ENCODE results near the gene RETREG2. TPM values are rescaled to one million over a fixed set of nuclear protein-coding genes. Genes with fewer than 3 reads are reported as not detected.
A peak's percentile ranks its signal among the peaks of the same experiment; 100 is the strongest.

RETREG2 gene
- total and polyA plus RNA-seq, 4 experiments from 2014 or later = 76.5 to 128 (median 103) TPM

DNA sequence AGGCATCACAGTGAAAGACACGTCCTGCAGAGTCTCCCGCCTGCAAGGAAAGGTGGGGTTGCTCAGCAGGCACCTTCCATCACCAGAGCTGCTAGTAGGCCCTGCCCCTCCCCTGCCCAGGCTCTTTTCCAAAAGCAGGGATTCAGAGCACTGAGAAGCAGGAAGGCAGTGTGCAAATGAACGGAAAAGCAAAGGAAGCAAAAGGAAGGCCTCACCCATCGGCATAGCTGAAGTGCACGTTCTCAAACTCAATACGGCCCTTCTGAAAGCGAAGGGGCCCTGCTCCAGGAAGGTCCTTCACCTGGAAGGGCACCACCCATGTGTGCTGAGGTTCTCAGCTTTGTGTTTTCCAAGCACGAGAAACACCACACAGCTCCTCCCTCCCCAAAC lies 34.9 kb downstream of the RETREG2 start:
- H3K9me3 ChIP-seq (ENCODE audit: control insufficient read depth in 1 of 2, low read length in 2 of 2) = no peaks in the 10 kb centered on the region
- peaks cover 0 to 2% (median 0%) of the 10 kb centered on the region in 8 donors for H3K9me3 Mint-ChIP-seq
- DNase-seq = no peak
- peaks cover 30% of the 10 kb centered on the region for H3K4me1 ChIP-seq (ENCODE audit: insufficient read depth, low read length)
- peaks cover 21 to 47% (median 33%) of the 10 kb centered on the region in 4 donors for H3K4me1 Mint-ChIP-seq
- ChIA-PET CTCF (ENCODE audit: partially characterized antibody) (interaction anchor here (0.8 to 14.5 kb wide), 8 partner anchors 11 to 86 kb away, joined by 3 to 253 read pairs (median 8); partner anchors contain the start of genes CNPPD1, DNAJB2, NHEJ1 and RETREG2), POLR2A (ENCODE audit: partially characterized antibody) (interaction anchor here (0.7 to 15.3 kb wide), 4 partner anchors 14 to 40 kb away, joined by 3 to 424 read pairs (median 16); partner anchors contain the start of genes ANKZF1, ATG9A, CNPPD1 and RETREG2)
- no peak overlapping the region for H3K4me3 ChIP-seq (ENCODE audit: low read length in 2 of 2)
- no peaks in the 10 kb centered on the region for H3K27me3 ChIP-seq (ENCODE audit: insufficient read depth, low read length)
- no peaks in the 10 kb centered on the region for H3K27me3 Mint-ChIP-seq
- H3K36me3 Mint-ChIP-seq = peaks cover 11 to 24% of the 10 kb centered on the region in 2 donors
- intact Hi-C loops (cut with micrococcal nuclease) = loop anchor here (10.0 kb wide), 1 partner anchor 158 kb away; no protein-coding TSS in a partner anchor
- H3K36me3 ChIP-seq (ENCODE audit: insufficient read depth, low read length) = peaks cover 18% of the 10 kb centered on the region
- peak overlapping the region in 1 of 7 donors; percentile 54 for H3K27ac Mint-ChIP-seq
- H3K4me3 Mint-ChIP-seq = no peak overlapping the region
- H3K27ac ChIP-seq (ENCODE audit: low read depth, low read length) = no peak overlapping the region

DNA sequence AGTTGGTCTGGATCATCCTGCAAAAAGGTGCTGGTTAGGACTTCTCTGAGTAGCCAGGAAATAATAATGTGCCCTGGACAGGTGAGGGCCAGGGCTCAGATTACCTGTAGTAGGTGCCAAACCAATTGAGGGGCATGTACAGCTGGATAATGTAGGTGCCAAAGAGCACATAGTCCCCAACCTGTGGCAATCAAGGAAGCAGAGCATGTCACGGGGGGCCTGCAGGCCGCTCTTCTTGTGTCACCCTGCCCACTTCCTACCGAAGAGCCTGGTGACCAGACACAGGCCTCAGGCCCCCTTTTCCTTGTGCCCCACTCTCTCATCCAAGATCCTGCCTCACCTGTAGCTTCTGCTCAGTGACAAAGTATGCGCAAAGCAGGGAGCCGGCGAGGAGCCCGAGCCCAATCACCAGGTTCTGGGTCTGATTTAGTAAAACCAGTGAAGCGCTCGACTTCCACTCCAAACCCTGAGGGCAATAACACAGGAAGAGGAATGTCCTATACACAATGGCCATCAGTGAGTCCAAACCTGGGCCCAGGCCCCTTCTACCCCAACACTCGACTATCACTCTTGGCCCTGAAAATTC lies 35.5 kb downstream of the RETREG2 start:
- peak overlapping the region in 3 of 7 donors; percentile 48 to 72 (median 54) for H3K27ac Mint-ChIP-seq
- DNase-seq = no peak
- H3K27ac ChIP-seq (ENCODE audit: low read depth, low read length) = no peak overlapping the region
- peaks cover 32% of the 10 kb centered on the region for H3K4me1 ChIP-seq (ENCODE audit: insufficient read depth, low read length)
- H3K36me3 Mint-ChIP-seq = peaks cover 6 to 19% of the 10 kb centered on the region in 2 donors
- peaks cover 18 to 43% (median 29%) of the 10 kb centered on the region in 4 donors for H3K4me1 Mint-ChIP-seq
- H3K4me3 Mint-ChIP-seq = no peak overlapping the region
- no peaks in the 10 kb centered on the region for H3K9me3 ChIP-seq (ENCODE audit: control insufficient read depth in 1 of 2, low read length in 2 of 2)
- no peak overlapping the region for H3K4me3 ChIP-seq (ENCODE audit: low read length in 2 of 2)
- peaks cover 0 to 2% (median 0%) of the 10 kb centered on the region in 8 donors for H3K9me3 Mint-ChIP-seq
- no peaks in the 10 kb centered on the region for H3K27me3 ChIP-seq (ENCODE audit: insufficient read depth, low read length)
- CTCF ChIA-PET (ENCODE audit: partially characterized antibody) = interaction anchor here (0.8 to 14.5 kb wide), 8 partner anchors 11 to 86 kb away, joined by 3 to 253 read pairs (median 4); partner anchors contain the start of genes CNPPD1, DNAJB2, NHEJ1 and RETREG2
- intact Hi-C loops (cut with micrococcal nuclease) = loop anchor here (10.0 kb wide), 1 partner anchor 159 kb away; no protein-coding TSS in a partner anchor
- no peaks in the 10 kb centered on the region for H3K27me3 Mint-ChIP-seq
- peaks cover 12% of the 10 kb centered on the region for H3K36me3 ChIP-seq (ENCODE audit: insufficient read depth, low read length)
- POLR2A ChIA-PET (ENCODE audit: partially characterized antibody) = interaction anchor here (0.7 to 15.3 kb wide), 4 partner anchors 13 to 40 kb away, joined by 3 to 424 read pairs (median 16); partner anchors contain the start of genes ANKZF1, ATG9A, CNPPD1 and RETREG2

DNA sequence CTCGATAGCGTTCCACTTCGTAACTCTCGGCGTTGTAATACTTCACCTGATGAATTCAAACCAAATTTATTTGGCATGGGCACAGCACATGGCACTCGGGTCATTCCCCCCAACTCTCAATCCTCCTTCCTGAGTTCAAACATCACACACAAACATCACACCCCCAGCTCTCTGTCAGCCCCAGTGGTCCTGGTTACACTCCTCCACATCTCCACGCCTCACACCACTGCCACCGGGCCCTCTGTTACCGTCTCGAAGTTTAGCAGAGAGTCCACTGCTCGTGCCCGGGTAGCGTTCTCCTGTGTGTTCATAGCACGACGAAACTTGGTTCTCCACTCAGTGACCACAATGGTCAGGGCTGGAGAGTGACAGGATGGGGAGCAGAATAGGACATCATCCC lies 36.1 kb downstream of the RETREG2 start:
- ChIA-PET POLR2A (ENCODE audit: partially characterized antibody) (interaction anchor here (1.0 to 15.3 kb wide), 3 partner anchors 13 to 54 kb away, joined by 3 to 424 read pairs (median 7); partner anchors contain the start of genes CNPPD1, NHEJ1, RETREG2 and SLC23A3), CTCF (ENCODE audit: partially characterized antibody) (interaction anchor here (1.3 to 14.5 kb wide), 5 partner anchors 36 to 156 kb away, joined by 4 to 253 read pairs (median 11); partner anchors contain the start of genes CNPPD1, NHEJ1, RETREG2 and SLC23A3)
- H3K9me3 Mint-ChIP-seq = peaks cover 0 to 2% (median 0%) of the 10 kb centered on the region in 8 donors
- Histone ChIP-seq H3K36me3 (ENCODE audit: insufficient read depth, low read length) (peaks cover 7% of the 10 kb centered on the region), H3K9me3 (ENCODE audit: control insufficient read depth in 1 of 2, low read length in 2 of 2) (no peaks in the 10 kb centered on the region), H3K4me3 (ENCODE audit: low read length in 2 of 2) (no peak overlapping the region), H3K27me3 (ENCODE audit: insufficient read depth, low read length) (no peaks in the 10 kb centered on the region), H3K27ac (ENCODE audit: low read depth, low read length) (no peak overlapping the region), H3K4me1 (ENCODE audit: insufficient read depth, low read length) (peaks cover 38% of the 10 kb centered on the region)
- no peaks in the 10 kb centered on the region for H3K27me3 Mint-ChIP-seq
- no peak for DNase-seq
- no peak overlapping the region for H3K4me3 Mint-ChIP-seq
- H3K4me1 Mint-ChIP-seq = peaks cover 14 to 41% (median 29%) of the 10 kb centered on the region in 4 donors
- peak overlapping the region in 3 of 7 donors; percentile 45 to 69 (median 63) for H3K27ac Mint-ChIP-seq
- intact Hi-C loops (cut with micrococcal nuclease) = loop anchor here (10.0 kb wide), 1 partner anchor 159 kb away; no protein-coding TSS in a partner anchor
- peaks cover 3 to 16% of the 10 kb centered on the region in 2 donors for H3K36me3 Mint-ChIP-seq

DNA sequence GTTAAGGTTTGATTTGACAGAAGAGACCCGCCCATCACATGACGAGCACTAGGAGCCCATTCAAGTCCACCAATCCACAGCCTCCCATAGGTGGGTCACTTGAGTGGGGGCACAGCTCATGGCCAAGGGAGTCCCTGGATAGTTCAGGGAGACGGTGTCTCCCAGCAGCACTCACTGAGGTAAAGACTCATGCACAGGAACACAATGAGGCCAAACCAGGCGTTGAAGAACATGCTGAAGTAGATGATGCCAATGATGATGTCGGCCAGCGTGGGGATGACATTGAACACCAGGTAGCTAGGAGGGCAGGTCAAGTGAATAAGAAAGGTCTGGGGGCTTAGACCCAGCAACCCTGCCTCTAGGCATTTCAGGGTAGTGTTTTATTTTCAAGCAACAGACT lies 36.7 kb downstream of the RETREG2 start:
- CTCF ChIA-PET (ENCODE audit: partially characterized antibody) = interaction anchor here (1.3 to 14.5 kb wide), 6 partner anchors 35 to 157 kb away, joined by 4 to 253 read pairs (median 8); partner anchors contain the start of genes CNPPD1, NHEJ1, RETREG2 and SLC23A3
- no peak overlapping the region for H3K27ac ChIP-seq (ENCODE audit: low read depth, low read length)
- POLR2A ChIA-PET (ENCODE audit: partially characterized antibody) = interaction anchor here (1.0 to 15.3 kb wide), 7 partner anchors 8 to 55 kb away, joined by 3 to 424 read pairs (median 7); partner anchors contain the start of genes ANKZF1, ATG9A, CNPPD1 and NHEJ1
- no peak overlapping the region for H3K4me3 ChIP-seq (ENCODE audit: low read length in 2 of 2)
- H3K36me3 ChIP-seq (ENCODE audit: insufficient read depth, low read length) = peaks cover under 1% of the 10 kb centered on the region
- peaks cover 14 to 41% (median 26%) of the 10 kb centered on the region in 4 donors for H3K4me1 Mint-ChIP-seq
- no peak for DNase-seq
- H3K27me3 ChIP-seq (ENCODE audit: insufficient read depth, low read length) = no peaks in the 10 kb centered on the region
- H3K4me3 Mint-ChIP-seq = no peak overlapping the region
- H3K36me3 Mint-ChIP-seq = peaks cover 0 to 14% of the 10 kb centered on the region in 2 donors
- H3K9me3 ChIP-seq (ENCODE audit: control insufficient read depth in 1 of 2, low read length in 2 of 2) = no peaks in the 10 kb centered on the region
- H3K9me3 Mint-ChIP-seq = peaks cover 0 to 2% (median 0%) of the 10 kb centered on the region in 8 donors
- H3K27ac Mint-ChIP-seq = no peak overlapping the region
- no peaks in the 10 kb centered on the region for H3K27me3 Mint-ChIP-seq
- intact Hi-C loops (cut with micrococcal nuclease) = loop anchor here (10.0 kb wide), 1 partner anchor 160 kb away; no protein-coding TSS in a partner anchor
- peaks cover 42% of the 10 kb centered on the region for H3K4me1 ChIP-seq (ENCODE audit: insufficient read depth, low read length)

DNA sequence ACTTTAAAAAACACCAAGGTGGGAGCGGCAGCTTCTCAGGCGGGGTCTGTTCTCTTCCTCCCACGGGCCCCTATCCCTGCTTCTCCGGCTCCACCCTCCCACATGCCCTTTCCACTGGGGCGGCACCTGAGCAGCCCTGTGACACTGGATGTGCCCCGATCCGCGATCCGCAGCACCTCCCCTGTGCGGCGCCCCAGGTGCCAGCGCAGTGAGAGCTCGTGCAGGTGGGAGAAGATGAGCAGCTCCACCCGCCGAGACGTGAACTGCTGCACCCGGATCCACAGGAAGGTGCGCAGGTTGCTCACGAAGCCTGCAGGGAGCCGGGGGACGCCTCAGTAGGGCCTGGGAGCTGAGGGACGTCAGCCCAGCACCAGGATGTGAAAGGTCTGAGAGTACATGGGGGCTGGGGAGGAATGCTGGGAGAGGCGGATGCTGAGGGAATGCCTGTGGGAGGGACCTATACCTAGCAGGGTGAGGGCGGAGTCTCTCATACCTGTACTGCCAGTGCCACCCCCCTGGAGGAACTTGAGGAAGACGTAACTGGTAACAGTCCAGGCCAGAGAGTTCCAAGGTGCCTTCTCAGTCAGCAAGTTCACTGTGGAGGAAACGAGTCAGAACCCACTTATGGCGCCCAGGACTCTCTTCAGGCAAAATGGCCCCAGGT lies 37.9 kb downstream of the RETREG2 start:
- Mint-ChIP-seq H3K9me3 (peaks cover 0 to 2% (median 0%) of the 10 kb centered on the region in 8 donors), H3K27me3 (no peaks in the 10 kb centered on the region), H3K4me1 (peaks cover 12 to 30% (median 22%) of the 10 kb centered on the region in 4 donors), H3K4me3 (no peak overlapping the region), H3K36me3 (peaks cover 3 to 22% of the 10 kb centered on the region in 2 donors), H3K27ac (peak overlapping the region in 1 of 7 donors; percentile 46)
- no peak overlapping the region for H3K4me3 ChIP-seq (ENCODE audit: low read length in 2 of 2)
- DNase-seq = no peak
- POLR2A ChIA-PET (ENCODE audit: partially characterized antibody) = interaction anchor here (0.7 to 15.3 kb wide), 9 partner anchors 9 to 56 kb away, joined by 3 to 424 read pairs (median 5); partner anchors contain the start of genes ANKZF1, ATG9A, CNPPD1 and GLB1L
- intact Hi-C loops (cut with micrococcal nuclease) = loop anchor here (10.0 kb wide), 1 partner anchor 161 kb away; no protein-coding TSS in a partner anchor
- peaks cover 29% of the 10 kb centered on the region for H3K4me1 ChIP-seq (ENCODE audit: insufficient read depth, low read length)
- peaks cover 11% of the 10 kb centered on the region for H3K36me3 ChIP-seq (ENCODE audit: insufficient read depth, low read length)
- CTCF ChIA-PET (ENCODE audit: partially characterized antibody) = interaction anchor here (1.1 to 14.5 kb wide), 8 partner anchors 34 to 158 kb away, joined by 3 to 253 read pairs (median 5); partner anchors contain the start of genes CNPPD1, NHEJ1, RETREG2 and SLC23A3
- H3K27me3 ChIP-seq (ENCODE audit: insufficient read depth, low read length) = no peaks in the 10 kb centered on the region
- H3K9me3 ChIP-seq (ENCODE audit: control insufficient read depth in 1 of 2, low read length in 2 of 2) = no peaks in the 10 kb centered on the region
- no peak overlapping the region for H3K27ac ChIP-seq (ENCODE audit: low read depth, low read length)

DNA sequence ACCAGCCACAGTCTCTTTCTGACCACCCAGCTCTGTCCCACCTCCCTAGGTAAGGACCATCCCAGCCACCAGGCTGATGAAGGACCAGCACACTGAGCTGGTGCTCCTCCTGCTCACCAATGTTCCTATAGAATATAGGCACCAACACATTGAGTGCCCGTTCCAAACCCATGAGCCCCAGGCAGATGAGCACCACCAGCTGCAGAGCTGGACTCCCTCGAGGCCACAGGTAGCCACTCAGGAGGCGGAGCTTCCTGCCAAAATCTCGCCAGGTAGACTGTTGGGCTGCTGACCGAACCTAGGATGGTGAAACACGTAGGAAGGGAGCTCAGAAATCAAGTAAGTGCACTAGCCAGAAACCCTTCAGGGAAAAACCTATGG lies 38.5 kb downstream of the RETREG2 start:
- H3K27ac Mint-ChIP-seq = peak overlapping the region in 4 of 7 donors; percentile 36 to 70 (median 42)
- CTCF ChIA-PET (ENCODE audit: partially characterized antibody) = interaction anchor here (1.1 to 14.5 kb wide), 7 partner anchors 33 to 83 kb away, joined by 3 to 253 read pairs (median 6); partner anchors contain the start of genes CNPPD1, NHEJ1, RETREG2 and SLC23A3
- POLR2A ChIA-PET (ENCODE audit: partially characterized antibody) = interaction anchor here (0.9 to 15.3 kb wide), 6 partner anchors 13 to 43 kb away, joined by 3 to 424 read pairs (median 42); partner anchors contain the start of genes ANKZF1, ATG9A, CNPPD1 and GLB1L

More for the DNA sequence above, 38.5 kb downstream of the RETREG2 start:
- Histone ChIP-seq H3K27me3 (ENCODE audit: insufficient read depth, low read length) (no peaks in the 10 kb centered on the region), H3K27ac (ENCODE audit: low read depth, low read length) (no peak overlapping the region), H3K4me3 (ENCODE audit: low read length in 2 of 2) (no peak overlapping the region), H3K4me1 (ENCODE audit: insufficient read depth, low read length) (peaks cover 24% of the 10 kb centered on the region), H3K9me3 (ENCODE audit: control insufficient read depth in 1 of 2, low read length in 2 of 2) (no peaks in the 10 kb centered on the region), H3K36me3 (ENCODE audit: insufficient read depth, low read length) (peaks cover 14% of the 10 kb centered on the region)
- peak overlapping the region in 1 of 8 donors; percentile 57 for H3K4me3 Mint-ChIP-seq
- H3K27me3 Mint-ChIP-seq = no peaks in the 10 kb centered on the region
- no peak for DNase-seq
- intact Hi-C loops (cut with micrococcal nuclease) = loop anchor here (10.0 kb wide), 1 partner anchor 162 kb away; no protein-coding TSS in a partner anchor
- peaks cover 8 to 26% (median 19%) of the 10 kb centered on the region in 4 donors for H3K4me1 Mint-ChIP-seq
- peaks cover 6 to 23% of the 10 kb centered on the region in 2 donors for H3K36me3 Mint-ChIP-seq
- peaks cover 0 to 2% (median 0%) of the 10 kb centered on the region in 8 donors for H3K9me3 Mint-ChIP-seq

All from CD4-positive, alpha-beta memory T cell (primary cell).